ENCODE measurements around the gene UBA6.

DNA sequence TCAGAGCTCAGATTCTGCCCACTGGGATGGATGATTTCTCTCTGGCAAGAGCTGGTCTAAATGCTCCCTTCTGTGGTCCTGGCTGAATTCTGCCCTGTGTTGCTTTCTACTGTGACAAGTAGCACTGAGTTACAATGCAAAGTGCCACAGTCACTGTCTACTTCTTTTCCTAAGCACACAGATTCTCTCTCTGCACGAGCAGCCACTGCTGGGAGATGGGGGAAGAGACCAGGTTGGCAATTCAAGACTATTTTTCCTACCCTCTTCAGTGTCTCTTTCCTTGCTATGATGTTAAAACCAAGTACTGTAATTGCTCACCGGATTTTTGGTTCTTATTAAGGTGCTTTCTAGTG is 97.0 kb downstream of the UBA6 start:
- no peak for TF ChIP-seq CTCF (conservative IDR thresholded peaks at IDR 0.05 in 1 of 2, IDR thresholded peaks at IDR 0.05 in 1 of 2; ENCODE audit: low read depth in 1 of 2, low read length in 2 of 2)
- TF ChIP-seq EZH2 (IDR thresholded peaks at IDR 0.05; ENCODE audit: low read length, missing control alignments), result no peak
